Measurements from ENCODE around the gene CPNE6. TPM values are rescaled to one million over a fixed set of nuclear protein-coding genes. Genes with fewer than 3 reads are reported as not detected.
A peak's percentile ranks its signal among the peaks of the same experiment; 100 is the strongest.

CPNE6 gene
- total RNA-seq, 1 donor from 2014 or later = 0.09 TPM

DNA sequence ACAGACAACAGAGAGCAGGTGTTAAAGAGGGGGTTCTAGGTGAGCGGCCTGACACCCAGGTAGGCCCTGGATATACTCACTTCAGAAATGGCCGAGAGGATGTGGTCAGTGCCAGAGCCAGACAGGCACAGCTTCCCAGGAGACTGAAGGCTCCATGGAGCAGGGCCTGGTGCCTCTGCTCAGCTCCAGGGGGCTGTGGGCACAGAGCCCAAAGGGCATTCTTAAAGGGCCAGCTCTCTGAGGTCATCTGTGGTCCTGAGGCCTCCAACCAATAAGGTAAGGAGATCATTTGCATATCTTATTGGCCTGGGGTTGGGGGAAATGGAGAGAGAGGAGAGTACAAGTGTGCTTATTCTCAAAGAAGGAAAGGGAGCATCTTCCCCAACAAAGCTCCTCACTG lies 13.1 kb downstream of the CPNE6 start:
- no peak overlapping the region for H3K27ac Mint-ChIP-seq
- H3K4me1 Mint-ChIP-seq = peaks cover 20% of the 10 kb centered on the region
- ChIA-PET POLR2A (interaction anchor here (1.6 to 1.7 kb wide), 2 partner anchors 9 to 30 kb away, joined by 4 to 5 read pairs; partner anchors contain the start of genes DCAF11, NRL and PCK2), CTCF (no interaction called here)
- no peaks in the 10 kb centered on the region for H3K36me3 Mint-ChIP-seq (ENCODE audit: low read depth)
- DNase-seq = no peak
- no peak for ATAC-seq (ENCODE audit: low read depth)
- no peak overlapping the region for H3K4me3 Mint-ChIP-seq
- intact Hi-C loops (cut with micrococcal nuclease) = no loop called here
- H3K27me3 Mint-ChIP-seq = no peaks in the 10 kb centered on the region
- H3K9me3 Mint-ChIP-seq = no peaks in the 10 kb centered on the region
- TF ChIP-seq, protein P1, sequence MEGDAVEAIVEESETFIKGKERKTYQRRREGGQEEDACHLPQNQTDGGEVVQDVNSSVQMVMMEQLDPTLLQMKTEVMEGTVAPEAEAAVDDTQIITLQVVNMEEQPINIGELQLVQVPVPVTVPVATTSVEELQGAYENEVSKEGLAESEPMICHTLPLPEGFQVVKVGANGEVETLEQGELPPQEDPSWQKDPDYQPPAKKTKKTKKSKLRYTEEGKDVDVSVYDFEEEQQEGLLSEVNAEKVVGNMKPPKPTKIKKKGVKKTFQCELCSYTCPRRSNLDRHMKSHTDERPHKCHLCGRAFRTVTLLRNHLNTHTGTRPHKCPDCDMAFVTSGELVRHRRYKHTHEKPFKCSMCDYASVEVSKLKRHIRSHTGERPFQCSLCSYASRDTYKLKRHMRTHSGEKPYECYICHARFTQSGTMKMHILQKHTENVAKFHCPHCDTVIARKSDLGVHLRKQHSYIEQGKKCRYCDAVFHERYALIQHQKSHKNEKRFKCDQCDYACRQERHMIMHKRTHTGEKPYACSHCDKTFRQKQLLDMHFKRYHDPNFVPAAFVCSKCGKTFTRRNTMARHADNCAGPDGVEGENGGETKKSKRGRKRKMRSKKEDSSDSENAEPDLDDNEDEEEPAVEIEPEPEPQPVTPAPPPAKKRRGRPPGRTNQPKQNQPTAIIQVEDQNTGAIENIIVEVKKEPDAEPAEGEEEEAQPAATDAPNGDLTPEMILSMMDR (IDR thresholded peaks at IDR 0.05) = no peak

DNA sequence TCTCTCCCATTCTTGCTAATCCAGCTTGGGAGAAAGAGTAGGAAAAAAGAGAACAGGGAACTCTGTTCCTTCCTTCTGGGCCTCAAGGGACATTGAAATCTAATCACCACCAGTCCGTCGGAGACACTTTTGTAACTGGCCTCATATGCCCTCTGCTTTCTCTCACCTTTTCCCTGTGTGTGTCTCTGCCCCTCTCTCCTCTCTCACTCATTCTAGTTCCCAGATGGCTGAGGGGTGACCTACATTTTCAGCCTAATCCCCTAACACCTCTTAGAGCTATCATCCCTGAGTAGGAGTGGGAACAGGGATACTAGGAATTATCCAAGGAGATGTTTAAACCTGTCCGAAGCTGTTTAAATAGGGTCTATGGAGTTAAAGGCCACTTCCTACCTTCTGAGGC lies 13.9 kb downstream of the CPNE6 start:
- ChIA-PET POLR2A (interaction anchor here (1.6 to 1.7 kb wide), 2 partner anchors 9 to 29 kb away, joined by 4 to 5 read pairs; partner anchors contain the start of genes DCAF11, NRL and PCK2), CTCF (interaction anchor here (1.6 kb wide), 1 partner anchor 27 kb away, joined by 6 read pairs; no protein-coding TSS in a partner anchor)
- intact Hi-C loops (cut with micrococcal nuclease) = no loop called here
- TF ChIP-seq, protein P1 (IDR thresholded peaks at IDR 0.05) = no peak
- peak overlapping the region; percentile 27 for H3K27ac Mint-ChIP-seq
- H3K36me3 Mint-ChIP-seq (ENCODE audit: low read depth) = no peaks in the 10 kb centered on the region
- no peak overlapping the region for H3K4me3 Mint-ChIP-seq
- no peak for ATAC-seq (ENCODE audit: low read depth)
- no peak for DNase-seq
- H3K27me3 Mint-ChIP-seq = no peaks in the 10 kb centered on the region
- peaks cover 15% of the 10 kb centered on the region for H3K4me1 Mint-ChIP-seq
- H3K9me3 Mint-ChIP-seq = no peaks in the 10 kb centered on the region

DNA sequence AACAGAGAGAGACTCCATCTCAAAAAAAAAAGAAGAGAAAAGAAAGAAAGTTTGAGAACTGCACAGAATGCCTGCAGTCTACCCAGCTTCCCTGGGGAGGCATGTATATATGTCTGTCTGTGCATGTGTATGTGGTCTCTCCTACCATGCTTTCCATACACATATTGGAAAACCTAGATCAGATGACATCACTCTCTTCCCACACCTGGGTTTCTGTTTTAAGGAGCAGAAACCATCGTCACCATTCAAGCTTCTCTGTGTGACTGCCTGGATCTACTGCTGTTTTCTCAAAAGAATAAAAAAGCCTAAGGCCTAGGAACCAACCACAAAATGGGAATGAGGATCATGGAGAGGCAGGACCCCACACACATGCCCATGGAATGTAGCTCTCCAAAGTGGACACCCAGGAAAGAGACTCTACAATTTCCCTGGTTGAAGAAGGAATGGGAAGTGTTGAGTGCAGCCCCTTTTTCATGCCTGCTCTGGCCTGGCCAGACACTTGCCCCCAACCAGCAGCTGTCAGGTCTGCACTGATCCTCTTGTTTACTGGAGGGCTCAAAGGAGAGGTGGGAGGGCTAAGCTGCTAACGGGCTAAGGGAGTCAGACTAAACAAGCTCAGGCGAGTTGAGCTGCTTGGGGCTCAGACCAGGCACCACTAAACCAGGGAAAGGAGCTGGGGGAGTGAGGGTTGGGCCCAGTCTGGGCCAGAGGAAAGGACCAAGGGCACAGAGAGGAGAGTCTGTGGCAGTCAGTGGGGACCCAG lies 15.0 kb downstream of the CPNE6 start:
- no peak overlapping the region for H3K4me3 Mint-ChIP-seq
- H3K27ac Mint-ChIP-seq = no peak overlapping the region
- no peaks in the 10 kb centered on the region for H3K36me3 Mint-ChIP-seq (ENCODE audit: low read depth)
- no peaks in the 10 kb centered on the region for H3K9me3 Mint-ChIP-seq
- POLR2A ChIA-PET = interaction anchor here (0.9 to 1.3 kb wide), 3 partner anchors 9 to 55 kb away, joined by 3 to 4 read pairs (median 3); partner anchors contain the start of gene EMC9
- CTCF ChIA-PET = interaction anchor here (1.6 kb wide), 1 partner anchor 28 kb away, joined by 6 read pairs; no protein-coding TSS in a partner anchor
- TF ChIP-seq, protein P1 (IDR thresholded peaks at IDR 0.05) = no peak
- H3K4me1 Mint-ChIP-seq = peaks cover 13% of the 10 kb centered on the region
- no peaks in the 10 kb centered on the region for H3K27me3 Mint-ChIP-seq
- intact Hi-C loops (cut with micrococcal nuclease) = no loop called here
- ATAC-seq (ENCODE audit: low read depth) = no peak
- no peak for DNase-seq

DNA sequence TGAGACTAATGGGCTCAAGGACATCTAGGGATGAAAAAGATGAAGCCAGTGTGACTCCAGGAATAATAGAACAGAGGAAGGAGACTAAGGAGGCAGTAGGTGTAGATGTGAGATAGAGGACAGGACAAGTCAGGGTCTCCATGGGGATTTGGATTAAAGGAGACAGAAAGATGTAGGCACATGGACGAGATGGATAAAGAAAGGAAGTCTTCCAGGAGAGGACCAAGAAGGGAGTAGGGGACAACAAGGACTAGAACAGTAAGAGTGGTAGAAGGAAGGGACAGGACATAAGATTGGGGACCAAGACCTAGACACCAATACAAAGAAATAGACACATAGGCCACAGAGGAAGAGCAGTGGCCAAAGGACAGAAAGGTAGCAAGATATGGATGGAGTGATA lies 15.6 kb downstream of the CPNE6 start:
- TF ChIP-seq, protein P1 (IDR thresholded peaks at IDR 0.05) = no peak
- intact Hi-C loops (cut with micrococcal nuclease) = no loop called here
- H3K36me3 Mint-ChIP-seq (ENCODE audit: low read depth) = no peaks in the 10 kb centered on the region
- H3K9me3 Mint-ChIP-seq = no peaks in the 10 kb centered on the region
- no peak for ATAC-seq (ENCODE audit: low read depth)
- CTCF ChIA-PET = no interaction called here
- H3K27ac Mint-ChIP-seq = no peak overlapping the region
- H3K27me3 Mint-ChIP-seq = no peaks in the 10 kb centered on the region
- H3K4me1 Mint-ChIP-seq = peaks cover 10% of the 10 kb centered on the region
- POLR2A ChIA-PET = interaction anchor here (1.3 kb wide), 1 partner anchor 8 kb away, joined by 4 read pairs; no protein-coding TSS in a partner anchor
- no peak overlapping the region for H3K4me3 Mint-ChIP-seq
- no peak for DNase-seq

DNA sequence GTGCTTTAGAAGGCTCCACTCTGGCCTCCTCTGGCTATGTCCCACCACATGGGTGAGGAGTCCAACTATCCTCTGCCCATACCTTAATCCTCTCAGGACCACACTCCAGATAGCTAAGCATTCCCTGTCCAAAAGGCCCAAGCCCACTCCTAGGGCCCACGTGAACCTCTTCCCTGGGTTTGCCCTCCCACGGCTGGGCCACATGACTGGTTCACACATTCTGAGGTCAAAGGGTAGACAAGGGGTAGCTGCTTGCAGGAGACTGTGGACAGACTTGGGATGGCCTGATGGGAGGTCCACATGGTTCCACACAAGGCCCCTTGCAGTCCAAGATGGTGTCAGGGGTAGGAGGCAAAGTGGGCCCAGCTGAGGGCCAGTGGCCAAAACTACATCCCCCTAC lies 16.7 kb downstream of the CPNE6 start:
- Mint-ChIP-seq H3K4me1 (peaks cover 10% of the 10 kb centered on the region), H3K9me3 (no peaks in the 10 kb centered on the region), H3K27ac (no peak overlapping the region), H3K4me3 (no peak overlapping the region), H3K36me3 (ENCODE audit: low read depth) (no peaks in the 10 kb centered on the region), H3K27me3 (no peaks in the 10 kb centered on the region)
- DNase-seq (no peak), ATAC-seq (ENCODE audit: low read depth) (no peak)
- POLR2A ChIA-PET = no interaction called here
- CTCF ChIA-PET = interaction anchor here (0.7 to 7.9 kb wide), 3 partner anchors 21 to 343 kb away, joined by 3 to 138 read pairs (median 3); no protein-coding TSS in a partner anchor
- TF ChIP-seq, protein P1 (IDR thresholded peaks at IDR 0.05) = no peak
- intact Hi-C loops (cut with micrococcal nuclease) = no loop called here
